Left cardiac atrium (tissue), 4 donors: Measurements from ENCODE around the gene NFKBIA. TPM values are rescaled to one million over a fixed set of nuclear protein-coding genes. Genes with fewer than 3 reads are reported as not detected.
A peak's percentile ranks its signal among the peaks of the same experiment; 100 is the strongest.
"Not testable (repeated sequence)": the region's sequence is repeated elsewhere in the genome, so short reads cannot be mapped to it uniquely, and the experiment has no call there.

Experiments used
- ATAC-seq, 2 donors: fragments of 200-7000 bp; cut with Tn5 transposase; one replicate each; pipeline ENCODE4 v1.9.1; 2020; ENCODE audit warnings: mild to moderate bottlenecking in 2 of 2, moderate library complexity in 2 of 2
- DNase-seq: peaks from one replicate; pipeline ENCODE4 v3.0.0-alpha.2; 2020
- intact Hi-C, 2 donors: fragments of 100-400 bp; cut with DNase I; formaldehyde crosslinking; loops; one replicate each; pipeline versions ENCODE4 v1.14.1 to v1.15.1; 2022 to 2023
- total RNA-seq, 2 donors: library from RNA; stranded (reverse); fragmentation: NEBNext Ultra II Directional; extraction: Animal tissue kit (Norgen Biotek cat#: 25700); gene quantifications; one replicate each; pipeline ENCODE4 v1.2.1, GENCODE V29; 2021
- donor health status: DM: no; HTN: yes; CAD: no.
- donor health status: DM: no; HTN: yes; CAD: no; lungs with severe emphysema.
- donor health status: DM: yes; HTN: yes; CAD: no.
- donor health status: Dilated cardiomyopathy.

The NFKBIA gene
- total RNA-seq, 2 donors from 2014 or later = 99.0 to 103 TPM

DNA sequence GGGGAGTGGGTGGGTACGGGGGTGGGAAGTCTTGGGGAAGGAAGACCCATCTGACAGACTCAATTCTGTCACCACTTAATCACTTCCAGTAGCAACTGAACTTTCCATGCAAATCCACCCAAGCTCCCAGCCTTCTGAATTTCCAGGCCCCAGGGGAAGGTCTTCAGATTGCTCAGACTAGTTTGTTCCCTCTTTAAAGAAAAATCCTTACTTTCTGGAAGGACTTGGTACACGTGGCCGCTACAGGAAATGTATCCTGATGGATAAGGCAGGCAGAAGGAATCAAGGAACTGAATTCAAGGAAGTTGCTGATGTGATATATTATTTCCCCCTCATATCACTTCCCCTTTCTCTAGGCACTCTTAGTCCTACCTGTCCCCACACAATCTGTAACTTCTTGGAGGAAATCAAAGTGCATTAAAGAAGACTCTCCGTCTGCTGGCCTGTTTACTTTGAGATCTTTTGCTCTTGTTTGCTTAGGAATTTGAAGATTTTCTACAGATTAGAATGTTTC lies 6.4 kb downstream of the NFKBIA start:
- DNase-seq = no peak
- ATAC-seq = peak; percentile 0 to 27
- intact Hi-C loops = no loop called here

DNA sequence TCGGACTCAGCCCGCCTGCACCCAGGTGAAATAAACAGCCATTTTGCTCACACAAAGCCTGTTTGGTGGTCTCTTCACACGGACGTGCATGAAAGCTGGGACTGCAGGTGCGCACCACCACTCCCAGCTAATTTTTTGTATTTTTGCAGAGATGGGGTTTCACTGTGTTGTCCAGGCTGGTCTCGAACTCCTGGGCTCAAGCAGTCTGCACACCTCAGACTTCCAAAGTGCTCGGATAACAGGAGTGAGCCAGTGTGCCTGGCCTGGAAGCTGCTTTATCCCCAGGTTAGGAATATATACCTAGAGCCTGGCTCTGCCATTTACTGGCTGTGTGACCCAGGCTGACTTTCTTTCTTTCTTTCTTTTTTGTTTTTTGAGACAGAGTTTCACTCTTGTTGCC lies 7.9 kb downstream of the NFKBIA start:
- DNase-seq, intact Hi-C loops, ATAC-seq: not testable (repeated sequence)

- ATAC-seq = no peak
- intact Hi-C loops = no loop called here
- no peak for DNase-seq
Measured at GRCh38 chr14:35395283-35395682, 9.3 kb downstream of the NFKBIA start.

GRCh38 chr14:35394326-35395013 lies 10.1 kb downstream of the NFKBIA start:
- ATAC-seq = no peak
- no peak for DNase-seq
- intact Hi-C loops = no loop called here

DNA sequence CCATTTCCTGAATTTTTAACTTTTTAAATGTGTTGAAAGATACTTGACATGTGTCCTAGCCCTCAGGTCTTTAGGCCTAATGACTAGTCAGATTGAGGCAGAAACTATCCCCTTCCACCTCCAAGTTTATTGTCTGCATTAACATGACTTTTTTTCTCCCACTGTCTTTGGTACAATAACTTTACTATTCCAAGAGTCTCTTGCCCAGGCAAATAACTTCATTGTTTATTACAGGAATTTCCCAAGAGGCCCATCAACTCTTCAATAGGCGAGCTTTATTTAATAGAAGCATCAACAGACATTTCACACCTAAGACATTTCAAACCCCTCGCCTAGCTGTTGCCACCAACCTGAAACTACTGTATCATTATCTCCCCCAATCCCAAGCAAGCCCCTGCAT lies 10.7 kb downstream of the NFKBIA start:
- DNase-seq = no peak
- intact Hi-C loops = no loop called here
- no peak for ATAC-seq

DNA sequence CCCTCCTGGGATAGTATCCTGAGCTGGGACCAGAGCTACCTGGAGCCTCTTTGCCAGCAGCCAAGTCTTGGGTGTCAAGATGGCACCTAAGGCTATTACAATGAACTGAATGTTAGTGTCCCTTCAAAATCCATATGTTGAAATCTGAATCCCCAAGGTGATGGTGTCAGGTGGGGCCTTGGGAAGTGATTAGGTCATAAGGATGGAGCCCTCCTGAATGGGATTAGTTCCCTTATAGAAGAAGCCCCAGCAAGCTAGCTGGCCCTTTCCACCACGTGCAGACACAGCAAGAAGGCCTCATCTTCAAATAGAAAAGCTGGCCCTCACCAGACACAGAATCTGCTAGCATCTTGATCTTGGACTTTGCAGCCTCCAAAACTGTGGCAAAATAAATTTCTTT lies 12.4 kb downstream of the NFKBIA start:
- ATAC-seq = no peak
- intact Hi-C loops = no loop called here

GRCh38 chr14:35391388-35391710 lies 13.2 kb downstream of the NFKBIA start:
- intact Hi-C loops = no loop called here
- ATAC-seq (no peak), DNase-seq (no peak)

More for the DNA sequence above, 12.4 kb downstream of the NFKBIA start:
- DNase-seq = no peak

DNA sequence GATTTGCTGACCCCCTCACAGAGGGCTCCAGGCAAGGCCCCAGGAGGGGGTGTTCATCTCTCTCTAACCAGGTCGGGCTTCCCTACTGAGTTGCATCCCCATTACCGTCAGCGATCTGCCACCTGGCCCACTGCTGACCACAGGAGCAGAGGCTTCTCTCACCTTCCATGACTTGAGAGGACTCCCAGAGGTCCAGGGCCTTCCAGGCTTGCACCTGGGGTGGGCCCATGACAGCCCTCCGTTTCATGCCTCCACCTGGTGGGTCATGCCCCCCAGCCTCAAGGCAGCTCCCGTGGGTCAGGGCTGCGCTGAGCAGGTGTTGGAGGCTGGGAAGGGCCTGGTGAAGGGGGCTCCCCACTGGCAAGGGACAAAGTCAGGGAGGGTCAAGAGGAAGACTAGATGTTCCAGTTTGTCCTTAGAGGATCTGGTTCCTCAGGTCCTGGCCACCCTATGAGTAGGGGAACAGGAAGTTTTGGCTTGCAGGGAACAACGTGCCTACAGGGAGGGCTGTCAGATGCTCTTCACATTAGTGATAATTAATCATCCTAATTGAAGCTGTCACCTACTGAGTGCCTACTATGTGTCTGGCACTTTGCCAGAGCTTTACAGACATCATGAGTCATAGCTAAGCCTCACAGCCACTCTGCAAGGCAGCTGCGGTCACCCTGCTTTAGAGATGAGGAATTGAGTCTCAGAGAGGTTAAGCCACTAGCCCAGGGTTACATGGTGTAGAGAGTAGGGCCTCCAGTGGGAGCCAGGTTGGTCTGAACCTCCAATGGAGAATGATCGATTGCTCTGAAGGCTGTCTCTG lies 13.8 kb downstream of the NFKBIA start:
- intact Hi-C loops = no loop called here
- DNase-seq = no peak
- ATAC-seq = peak in 1 of 2 donors; percentile 61

DNA sequence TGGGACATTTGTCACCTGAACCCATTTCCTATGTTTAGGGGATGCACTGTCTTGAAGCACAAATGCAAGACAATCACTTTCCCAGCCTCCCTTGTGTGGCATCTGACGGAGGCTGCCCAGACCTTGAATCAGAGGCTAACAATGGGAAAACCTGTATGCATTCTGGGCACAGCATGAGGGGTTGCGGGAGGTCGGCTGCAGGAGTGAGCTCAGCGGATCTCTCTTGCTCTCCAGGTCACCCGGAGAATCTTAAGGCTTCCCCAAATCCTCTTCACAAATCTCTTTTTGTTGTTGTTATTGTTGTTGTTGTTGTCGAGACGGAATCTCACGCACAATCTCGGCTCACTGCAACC lies 15.3 kb downstream of the NFKBIA start:
- intact Hi-C loops = no loop called here
- ATAC-seq (no peak), DNase-seq (no peak)

GRCh38 chr14:35388656-35389314 lies 15.8 kb downstream of the NFKBIA start:
- DNase-seq (no peak), ATAC-seq (no peak)
- intact Hi-C loops = no loop called here

GRCh38 chr14:35387713-35388579 lies 16.6 kb downstream of the NFKBIA start:
- intact Hi-C loops = loop anchor here in 1 of 2 donors (2.0 kb wide), 1 partner anchor 15 kb away; no protein-coding TSS in a partner anchor
- DNase-seq (no peak), ATAC-seq (no peak)

DNA sequence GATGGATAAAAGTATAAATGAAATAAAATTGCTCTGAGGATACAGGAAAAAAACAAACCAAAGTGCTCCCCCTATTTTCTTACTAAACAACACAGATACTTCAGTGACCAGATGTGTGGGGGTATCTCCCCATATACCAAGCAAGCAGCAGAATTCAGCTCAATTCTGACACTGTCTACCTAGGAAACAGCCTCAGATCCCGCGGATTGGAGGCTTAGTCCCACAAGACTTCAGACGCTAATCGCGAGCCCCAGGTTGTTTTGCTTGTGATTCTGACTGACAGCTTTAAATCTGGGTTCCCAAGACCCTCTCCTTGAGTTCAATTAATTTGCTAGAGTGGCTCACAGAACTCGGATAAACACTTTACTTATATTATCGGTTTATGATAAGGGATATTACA lies 17.3 kb downstream of the NFKBIA start:
- ATAC-seq = no peak
- no peak for DNase-seq
- intact Hi-C loops = loop anchor here in 1 of 2 donors (2.0 kb wide), 1 partner anchor 16 kb away; no protein-coding TSS in a partner anchor

DNA sequence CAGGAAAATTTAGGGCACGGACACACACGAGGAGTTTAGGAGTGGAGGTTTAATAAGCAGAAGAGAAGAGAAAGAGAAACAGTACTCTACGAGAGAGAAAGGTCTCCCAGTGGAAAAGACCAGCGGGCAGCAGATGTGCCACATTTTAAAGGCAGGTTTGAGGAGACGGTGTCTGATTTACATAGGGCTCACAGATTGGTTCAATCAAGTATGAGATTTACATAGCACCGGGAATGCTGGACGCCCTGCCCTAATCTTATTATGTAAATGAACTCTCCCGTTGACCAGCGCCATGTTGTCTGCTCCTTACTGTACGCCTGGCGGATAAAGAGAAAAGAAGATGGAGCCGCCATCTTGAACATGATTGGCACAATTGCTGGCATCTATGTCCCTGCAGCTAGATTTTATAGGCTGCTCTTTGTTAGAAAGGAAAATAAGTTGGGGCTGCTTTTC lies 17.9 kb downstream of the NFKBIA start:
- intact Hi-C loops = loop anchor here in 1 of 2 donors (2.0 kb wide), 1 partner anchor 16 kb away; no protein-coding TSS in a partner anchor
- ATAC-seq (peak; percentile 30 to 35), DNase-seq (no peak)

GRCh38 chr14:35385042-35385839 lies 19.3 kb downstream of the NFKBIA start:
- ATAC-seq = peak; percentile 94 to 95
- intact Hi-C loops = no loop called here
- peak; percentile 82 for DNase-seq

DNA sequence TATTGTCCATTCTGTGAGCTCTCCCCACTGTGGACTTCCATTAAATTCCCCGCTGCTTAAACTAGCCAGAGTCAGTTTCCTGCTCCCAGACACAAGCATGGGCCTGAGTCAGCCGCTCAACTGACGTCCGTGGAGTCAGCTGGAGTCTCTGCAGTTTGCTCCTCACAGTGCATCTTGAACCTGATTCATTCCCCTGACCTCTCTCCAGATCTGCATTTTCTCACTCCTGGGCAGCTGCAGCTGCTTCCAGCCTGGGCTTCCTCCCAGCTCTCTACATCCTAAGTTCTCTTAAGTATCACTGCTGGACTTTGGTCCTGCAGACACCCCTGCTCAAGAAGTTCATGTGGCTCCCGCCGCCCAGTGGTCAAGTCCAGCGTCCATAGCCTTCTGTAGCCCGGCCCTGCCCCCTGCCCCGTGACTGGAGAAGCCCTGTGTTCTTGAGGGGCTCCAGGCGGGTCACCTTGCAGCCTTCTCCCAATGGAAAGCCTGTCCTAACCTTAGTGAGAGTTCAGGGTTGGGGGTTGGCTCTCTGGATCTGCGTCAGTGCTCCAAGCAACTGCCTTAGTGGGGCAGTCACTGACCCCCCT lies 20.0 kb downstream of the NFKBIA start:
- intact Hi-C loops = no loop called here
- ATAC-seq = peak; percentile 43 to 75
- peak; percentile 68 for DNase-seq

DNA sequence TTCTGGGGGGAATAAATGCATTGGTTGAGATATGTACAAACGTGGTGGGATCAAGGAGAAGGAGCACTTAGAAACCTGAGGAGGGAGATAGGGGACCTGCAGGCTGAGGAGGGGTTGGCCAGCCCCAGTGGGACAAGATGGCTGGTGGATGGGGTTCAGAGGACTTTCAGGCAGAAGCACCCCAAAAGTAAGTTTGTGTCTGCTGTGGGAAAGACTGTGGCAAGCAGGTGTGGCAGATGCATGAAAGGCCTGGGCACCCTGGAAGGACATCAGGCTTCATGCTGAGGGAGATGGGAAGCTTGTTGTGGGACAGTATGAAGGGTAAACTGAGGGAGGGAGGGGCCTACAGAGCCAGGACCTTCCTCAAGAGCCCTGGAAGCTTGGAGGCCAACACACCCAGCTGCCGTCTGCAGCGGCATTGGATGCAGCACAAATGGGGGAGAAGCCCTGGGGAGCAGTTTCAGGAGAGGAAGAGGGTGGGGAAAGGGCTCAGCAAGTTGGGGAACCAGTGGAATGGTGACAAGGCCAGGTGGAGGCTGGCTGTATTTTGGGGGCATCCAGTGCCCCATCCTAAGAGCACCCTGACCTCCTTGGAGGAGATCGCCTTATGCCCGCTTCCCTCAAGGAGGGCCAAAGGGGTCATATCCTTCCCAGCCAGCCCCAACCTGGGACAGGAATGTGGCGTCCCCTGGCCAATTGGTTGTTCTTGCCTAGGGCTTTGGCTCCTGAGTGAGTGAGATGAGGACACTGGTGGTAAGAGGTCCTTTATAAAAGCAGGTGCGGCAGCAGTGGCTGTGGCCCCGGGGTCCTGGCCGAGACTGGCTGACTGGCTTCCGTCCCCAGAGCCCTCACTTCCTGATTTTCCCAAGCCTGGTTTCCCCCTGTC lies 20.7 kb downstream of the NFKBIA start:
- DNase-seq (no peak), ATAC-seq (no peak)
- intact Hi-C loops = no loop called here

GRCh38 chr14:35380794-35381193 lies 23.8 kb downstream of the NFKBIA start:
- ATAC-seq = no peak
- intact Hi-C loops = no loop called here
- no peak for DNase-seq
